PC-9 (cell line): ENCODE results near the gene TENM4. TPM values are rescaled to one million over a fixed set of nuclear protein-coding genes. Genes with fewer than 3 reads are reported as not detected.

Source experiments
- BruUV-seq: library from RNA; stranded (reverse); fragments of 400-500 nt; replicated peaks from 2 replicates; lab custom pipeline; 2021; lab: Mats Ljungman, UMichigan
- CTCF ChIA-PET: fragments of 300-600 bp; sonication (Branson Sonifier 250); formaldehyde crosslinking; loops from one replicate; lab custom pipeline; 2022; ENCODE audit warnings: antibody characterized with exemption; lab: Charles Lee
- POLR2A ChIA-PET: fragments of 300-600 bp; sonication (Branson Sonifier 250); formaldehyde crosslinking; loops from one replicate; lab custom pipeline; 2022; ENCODE audit warnings: antibody characterized with exemption; ENCODE audit not compliant: unreplicated experiment; lab: Charles Lee
- DNase-seq, 2 experiments: peaks; one replicate each; pipeline versions ENCODE4 v3.0.0 to v3.0.0-alpha.2; 2015 to 2022; ENCODE audit warnings: mixed read lengths in 1 of 2
- H2AFZ ChIP-seq: fragments of 200-600 bp; sonication (generic); 2 replicates; pipeline ENCODE4 v1.8.1; 2017; ENCODE audit warnings: antibody characterized with exemption
- H3F3A ChIP-seq: fragments of 200-600 bp; sonication (generic); 2 replicates; pipeline ENCODE4 v1.8.1; 2017; ENCODE audit warnings: antibody characterized with exemption, mild to moderate bottlenecking, low read depth; ENCODE audit not compliant: insufficient read depth
- H3K27ac ChIP-seq: fragments of 200-600 bp; sonication (generic); 2 replicates; pipeline ENCODE4 v1.6.1; 2016; ENCODE audit warnings: mixed run types
- H3K27me3 ChIP-seq: fragments of 200-600 bp; sonication (generic); 2 replicates; pipeline ENCODE4 v1.6.1; 2016; ENCODE audit warnings: low read depth, mixed run types; ENCODE audit not compliant: insufficient read depth
- H3K36me3 ChIP-seq: fragments of 200-600 bp; sonication (generic); 2 replicates; pipeline ENCODE4 v1.6.1; 2016; ENCODE audit warnings: low read depth, mixed run types
- H3K4me1 ChIP-seq: fragments of 200-600 bp; sonication (generic); replicated peaks from 2 replicates; pipeline ENCODE4 v1.6.1; 2016; ENCODE audit warnings: mixed run types; ENCODE audit not compliant: insufficient read depth
- H3K4me2 ChIP-seq: fragments of 200-600 bp; sonication (generic); 2 replicates; pipeline ENCODE4 v1.6.1; 2017; ENCODE audit warnings: mixed run types
- H3K4me3 ChIP-seq: fragments of 200-600 bp; sonication (generic); 2 replicates; pipeline ENCODE4 v1.6.1; 2016; ENCODE audit warnings: mixed run types
- H3K79me2 ChIP-seq: fragments of 200-600 bp; sonication (generic); 2 replicates; pipeline ENCODE4 v1.6.1; 2017; ENCODE audit warnings: low read depth, mixed run types
- H3K9me2 ChIP-seq: fragments of 200-600 bp; sonication (generic); 2 replicates; pipeline ENCODE4 v1.8.1; 2017; ENCODE audit warnings: mild to moderate bottlenecking; ENCODE audit not compliant: insufficient read depth
- H3K9me3 ChIP-seq: fragments of 200-600 bp; sonication (generic); 2 replicates; pipeline ENCODE4 v1.8.1; 2016; ENCODE audit warnings: low read depth; ENCODE audit not compliant: insufficient read depth
- H4K20me1 ChIP-seq: fragments of 200-600 bp; sonication (generic); 2 replicates; pipeline ENCODE4 v1.8.1; 2017; ENCODE audit not compliant: insufficient read depth
- CTCF ChIP-seq: fragments of 200-600 bp; sonication (generic); conservative IDR thresholded peaks from 2 replicates; pipeline ENCODE4 v1.6.1; 2017; ENCODE audit warnings: mixed run types, antibody characterized with exemption, mild to moderate bottlenecking, moderate library complexity
- EZH2 ChIP-seq: fragments of 200-600 bp; sonication (generic); IDR thresholded peaks from 2 replicates; pipeline ENCODE4 v1.8.0; 2017; ENCODE audit warnings: antibody characterized with exemption, low read depth
- intact Hi-C: fragments of 100-400 bp; cut with micrococcal nuclease; formaldehyde crosslinking; loops from one replicate; pipeline ENCODE4 v1.10.0; 2022; ENCODE audit not compliant: unreplicated experiment
- total RNA-seq: library from RNA; stranded (reverse); gene quantifications from 2 replicates; pipeline ENCODE4 v1.2.3, GENCODE V29; 2021

TENM4 gene
- total RNA-seq, 1 experiment from 2014 or later = not detected

GRCh38 chr11:79390477-79390876 is 50.4 kb downstream of the TENM4 start:
- TF ChIP-seq EZH2 = no peak
- no peak for TF ChIP-seq CTCF

GRCh38 chr11:79388201-79388600 is 52.6 kb downstream of the TENM4 start:
- intact Hi-C loops = no loop called here
- POLR2A ChIA-PET = no interaction called here

More at GRCh38 chr11:79390477-79390876, 50.4 kb downstream of the TENM4 start:
- peak overlapping the region; percentile 17; the same call in 1 of the 2 replicates for H3K4me2 ChIP-seq
- ChIA-PET CTCF (no interaction called here), POLR2A (no interaction called here)
- H4K20me1 ChIP-seq = no peaks in the 10 kb centered on the region; the same call in 1 of the 2 replicates
- no peak overlapping the region; the same call in 1 of the 2 replicates for H2AFZ ChIP-seq
- no peaks in the 10 kb centered on the region for H3K79me2 ChIP-seq
- no peaks in the 10 kb centered on the region for H3F3A ChIP-seq
- no peaks in the 10 kb centered on the region for H3K9me2 ChIP-seq
- no peak overlapping the region for H3K27ac ChIP-seq
- BruUV-seq = no TSS peak
- peaks cover 48% of the 10 kb centered on the region for H3K27me3 ChIP-seq
- H3K4me3 ChIP-seq = no peak overlapping the region
- no peaks in the 10 kb centered on the region for H3K4me1 ChIP-seq
- no peak for DNase-seq
- intact Hi-C loops = no loop called here
- H3K9me3 ChIP-seq = no peaks in the 10 kb centered on the region
- H3K36me3 ChIP-seq = no peaks in the 10 kb centered on the region

DNA sequence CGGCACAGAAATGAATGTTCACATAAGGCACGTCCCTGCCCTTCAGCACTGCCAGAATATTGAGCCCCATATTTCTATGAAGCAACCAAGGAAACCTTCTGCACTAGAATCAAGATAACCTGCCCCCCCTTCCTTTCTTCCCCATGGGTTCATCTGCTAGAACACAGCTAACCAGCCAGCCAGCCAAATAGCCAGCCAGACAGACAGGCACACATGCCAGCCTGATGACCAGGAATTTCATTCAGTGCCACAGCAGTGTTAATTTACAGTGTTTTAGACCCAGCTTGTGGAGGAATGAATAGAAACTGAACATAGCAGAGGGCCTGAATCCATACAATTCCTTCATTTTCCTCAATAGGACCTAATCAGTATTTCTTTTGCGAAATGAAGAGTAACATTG is 57.0 kb downstream of the TENM4 start:
- Histone ChIP-seq H4K20me1 (no peaks in the 10 kb centered on the region; the same call in 1 of the 2 replicates), H3K4me3 (no peak overlapping the region), H2AFZ (no peak overlapping the region), H3K79me2 (no peaks in the 10 kb centered on the region), H3K27ac (no peak overlapping the region), H3K9me2 (no peaks in the 10 kb centered on the region), H3K4me1 (no peaks in the 10 kb centered on the region), H3K4me2 (no peak overlapping the region), H3K27me3 (peaks cover 63% of the 10 kb centered on the region), H3K9me3 (no peaks in the 10 kb centered on the region), H3K36me3 (no peaks in the 10 kb centered on the region), H3F3A (no peaks in the 10 kb centered on the region)
- no peak for DNase-seq
- POLR2A ChIA-PET = no interaction called here
- TF ChIP-seq CTCF (no peak), EZH2 (no peak)
- intact Hi-C loops = no loop called here
- CTCF ChIA-PET = no interaction called here
- BruUV-seq = no TSS peak

More at GRCh38 chr11:79388201-79388600, 52.6 kb downstream of the TENM4 start:
- no peak for DNase-seq
- Histone ChIP-seq H3K79me2 (no peaks in the 10 kb centered on the region), H2AFZ (no peak overlapping the region), H3K4me2 (no peak overlapping the region), H3K4me1 (no peaks in the 10 kb centered on the region), H3K36me3 (no peaks in the 10 kb centered on the region), H3K9me3 (no peaks in the 10 kb centered on the region), H3K4me3 (no peak overlapping the region), H3F3A (no peaks in the 10 kb centered on the region), H3K27ac (no peak overlapping the region), H3K9me2 (no peaks in the 10 kb centered on the region), H3K27me3 (peaks cover 38% of the 10 kb centered on the region), H4K20me1 (no peaks in the 10 kb centered on the region; the same call in 1 of the 2 replicates)
- TF ChIP-seq EZH2 = no peak
- TF ChIP-seq CTCF = no peak
- CTCF ChIA-PET = no interaction called here
- BruUV-seq = no TSS peak
